CD4-positive, alpha-beta T cell (primary cell): Measurements from ENCODE around the gene ISCU. TPM values are rescaled to one million over a fixed set of nuclear protein-coding genes. Genes with fewer than 3 reads are reported as not detected.

Experiments
- ATAC-seq: fragments of 200-7000 bp; cut with Tn5 transposase; one replicate; pipeline ENCODE4 v1.10.0; 2022; ENCODE audit warnings: mild to moderate bottlenecking; ENCODE audit not compliant: poor library complexity
- CTCF ChIA-PET: fragments of 350-600 bp; sonication (Branson Sonifier 250); formaldehyde crosslinking; loops from one replicate; lab custom pipeline; 2021; ENCODE audit warnings: antibody characterized with exemption, inconsistent platforms; lab: Charles Lee
- POLR2A ChIA-PET: fragments of 350-600 bp; sonication (Branson Sonifier 250); formaldehyde crosslinking; loops from one replicate; lab custom pipeline; 2021; ENCODE audit warnings: antibody characterized with exemption, inconsistent platforms; lab: Charles Lee
- DNase-seq, 14 experiments: peaks; one replicate each; pipeline ENCODE4 v3.0.0-alpha.2; 2013 to 2020; ENCODE audit warnings: mixed read lengths in 2 of 14
- H3K27ac ChIP-seq, 2 donors: one replicate each; pipeline versions ENCODE4 v1.5.1 to v1.7.0; 2013; ENCODE audit warnings: low read length in 2 of 2, low read depth in 1 of 2, mild to moderate bottlenecking in 1 of 2
- H3K27me3 ChIP-seq, 2 experiments: 1 replicate in 1 of 2; 2 replicates in 1 of 2; pipeline versions ENCODE4 v1.6.1 to v1.7.0; 2013; ENCODE audit warnings: low read length in 2 of 2, control low read depth in 1 of 2, mild to moderate bottlenecking in 1 of 2, moderate library complexity in 1 of 2; ENCODE audit not compliant: insufficient read depth in 2 of 2, control insufficient read depth in 1 of 2
- H3K36me3 ChIP-seq: one replicate; pipeline ENCODE4 v1.6.1; 2013; ENCODE audit warnings: low read length, control low read depth; ENCODE audit not compliant: insufficient read depth
- H3K4me1 ChIP-seq: one replicate; pipeline ENCODE4 v1.6.1; 2013; ENCODE audit warnings: low read length, control low read depth; ENCODE audit not compliant: insufficient read depth
- H3K4me3 ChIP-seq: one replicate; pipeline ENCODE4 v1.5.1; 2013; ENCODE audit warnings: mild to moderate bottlenecking, low read length, moderate library complexity
- H3K9me3 ChIP-seq, 2 experiments: 1 replicate in 1 of 2; 2 replicates in 1 of 2; pipeline versions ENCODE4 v1.6.1 to v1.7.0; 2013; ENCODE audit warnings: low read length in 2 of 2, mild to moderate bottlenecking in 2 of 2, control low read depth in 1 of 2, moderate library complexity in 1 of 2; ENCODE audit not compliant: control insufficient read depth in 1 of 2, insufficient read depth in 1 of 2
- H3K27ac Mint-ChIP-seq: one replicate; pipeline ENCODE4 v1.8.0; 2020; ENCODE audit warnings: mixed read lengths
- H3K27me3 Mint-ChIP-seq: one replicate; pipeline ENCODE4 v1.8.0; 2021; ENCODE audit warnings: mixed read lengths
- H3K36me3 Mint-ChIP-seq: one replicate; pipeline ENCODE4 v1.8.0; 2021; ENCODE audit warnings: low read depth, mixed read lengths
- H3K4me1 Mint-ChIP-seq: one replicate; pipeline ENCODE4 v1.8.0; 2021; ENCODE audit warnings: low read depth, mixed read lengths
- H3K4me3 Mint-ChIP-seq: one replicate; pipeline ENCODE4 v1.8.0; 2020; ENCODE audit warnings: mild to moderate bottlenecking, mixed read lengths
- H3K9me3 Mint-ChIP-seq: one replicate; pipeline ENCODE4 v1.8.0; 2020; ENCODE audit warnings: mixed read lengths
- CTCF ChIP-seq: fragments of 200-600 bp; IDR thresholded peaks from one replicate; pipeline ENCODE4 v1.8.0; 2022; ENCODE audit warnings: antibody characterized with exemption, mild to moderate bottlenecking
- intact Hi-C, 2 experiments: fragments of 100-400 bp; cut with DNase I in 1 of 2; cut with micrococcal nuclease in 1 of 2; formaldehyde crosslinking; loops; one replicate each; pipeline versions ENCODE4 v1.15.1 to v1.9.0; 2023 to 2025; cut with DNase I, micrococcal nuclease
- total RNA-seq, 174 experiments: library from RNA in 2 of 174; stranded (reverse) in 2 of 174; gene quantifications; one replicate each; pipeline ENCODE4 v1.2.3 and lab custom pipeline; 2021 to 2026

Gene ISCU
- total RNA-seq, 2 experiments from 2014 or later: 269 to 270 TPM

- H3K9me3 Mint-ChIP-seq: no peaks in the 10 kb centered on the region
- intact Hi-C loops: no loop called here
- ATAC-seq: no peak
- H3K4me3 ChIP-seq: no peak overlapping the region
- no peak for TF ChIP-seq CTCF
- no peak overlapping the region for H3K27ac ChIP-seq
- ChIA-PET POLR2A (interaction anchor here (0.7 kb wide), 1 partner anchor 62 kb away, joined by 4 read pairs; no protein-coding TSS in a partner anchor), CTCF (interaction anchor here (1.8 kb wide), 1 partner anchor 18 kb away, joined by 6 read pairs; no protein-coding TSS in a partner anchor)
- no peaks in the 10 kb centered on the region for H3K4me1 Mint-ChIP-seq
- no peaks in the 10 kb centered on the region for H3K27me3 ChIP-seq
- no peaks in the 10 kb centered on the region for H3K36me3 Mint-ChIP-seq
- DNase-seq: no peak
- H3K27me3 Mint-ChIP-seq: no peaks in the 10 kb centered on the region
- no peak overlapping the region for H3K4me3 Mint-ChIP-seq
- no peaks in the 10 kb centered on the region for H3K36me3 ChIP-seq
- H3K4me1 ChIP-seq: no peaks in the 10 kb centered on the region
- H3K27ac Mint-ChIP-seq: no peak overlapping the region
- no peaks in the 10 kb centered on the region for H3K9me3 ChIP-seq
Measured at GRCh38 chr12:108599948-108600701, 37.7 kb downstream of the ISCU start.

- no peaks in the 10 kb centered on the region for H3K36me3 ChIP-seq
- H3K4me1 ChIP-seq: no peaks in the 10 kb centered on the region
- Mint-ChIP-seq H3K36me3 (no peaks in the 10 kb centered on the region), H3K27ac (no peak overlapping the region), H3K4me1 (no peaks in the 10 kb centered on the region), H3K4me3 (no peak overlapping the region), H3K27me3 (no peaks in the 10 kb centered on the region), H3K9me3 (no peaks in the 10 kb centered on the region)
- no peaks in the 10 kb centered on the region for H3K9me3 ChIP-seq
- POLR2A ChIA-PET: interaction anchor here (0.7 kb wide), 1 partner anchor 61 kb away, joined by 4 read pairs; no protein-coding TSS in a partner anchor
- H3K27me3 ChIP-seq: no peaks in the 10 kb centered on the region
- DNase-seq (no peak), ATAC-seq (no peak)
- CTCF ChIA-PET: interaction anchor here (1.8 kb wide), 1 partner anchor 18 kb away, joined by 6 read pairs; no protein-coding TSS in a partner anchor
- no peak overlapping the region for H3K4me3 ChIP-seq
- intact Hi-C loops: no loop called here
- TF ChIP-seq CTCF: no peak
- H3K27ac ChIP-seq: no peak overlapping the region
Measured at GRCh38 chr12:108600702-108601007, 38.3 kb downstream of the ISCU start.

GRCh38 chr12:108602209-108602705 is 39.9 kb downstream of the ISCU start:
- no peaks in the 10 kb centered on the region for H3K27me3 ChIP-seq
- intact Hi-C loops: no loop called here
- no peak for TF ChIP-seq CTCF
- ATAC-seq: no peak
- Mint-ChIP-seq H3K4me3 (no peak overlapping the region), H3K36me3 (no peaks in the 10 kb centered on the region), H3K9me3 (no peaks in the 10 kb centered on the region), H3K27ac (no peak overlapping the region), H3K4me1 (no peaks in the 10 kb centered on the region), H3K27me3 (no peaks in the 10 kb centered on the region)
- POLR2A ChIA-PET: no interaction called here
- no peaks in the 10 kb centered on the region for H3K36me3 ChIP-seq
- DNase-seq: no peak
- H3K9me3 ChIP-seq: no peaks in the 10 kb centered on the region
- CTCF ChIA-PET: no interaction called here
- no peak overlapping the region for H3K4me3 ChIP-seq
- no peak overlapping the region for H3K27ac ChIP-seq
- no peaks in the 10 kb centered on the region for H3K4me1 ChIP-seq
